ENCODE measurements around the gene FAM162B. TPM values are rescaled to one million over a fixed set of nuclear protein-coding genes. Genes with fewer than 3 reads are reported as not detected.
A peak's percentile ranks its signal among the peaks of the same experiment; 100 is the strongest.

Gene FAM162B
- total RNA-seq = not detected in 2 replicates
- polyA plus RNA-seq = 0.36 and 0.48 TPM in 2 replicates
- polyA plus RNA-seq (2011; cell fraction: cytosol; rRNA removed) = 0.24 and 0.27 TPM in 2 replicates
- polyA plus RNA-seq (2011; cell fraction: nucleus; rRNA removed) = 0.24 TPM in 1 of 2 replicates, not detected in the other
- polyA plus RNA-seq (2012) = not detected in 2 replicates
- not detected in 2 replicates for polyA minus RNA-seq
- polyA minus RNA-seq (2011; cell fraction: cytosol; rRNA and poly(A)+ RNA removed) = not detected
- polyA minus RNA-seq (2011; cell fraction: nucleus; rRNA and poly(A)+ RNA removed) = not detected in 2 replicates
- Bru-seq, nascent RNA = percentile 17 among the genes with signal in this experiment
- BruChase-seq, experiment 1, labeled RNA remaining after a 6-hour chase = percentile 12 among the genes with signal in this experiment
- percentile 22 among the genes with signal in this experiment for BruChase-seq, experiment 2, labeled RNA remaining after a 2-hour chase
- long read RNA-seq, partial matches to known transcripts = 1 of 3 reads
- long read RNA-seq, other reads (novel, unspliced or antisense) = 1 of 3 reads

DNA sequence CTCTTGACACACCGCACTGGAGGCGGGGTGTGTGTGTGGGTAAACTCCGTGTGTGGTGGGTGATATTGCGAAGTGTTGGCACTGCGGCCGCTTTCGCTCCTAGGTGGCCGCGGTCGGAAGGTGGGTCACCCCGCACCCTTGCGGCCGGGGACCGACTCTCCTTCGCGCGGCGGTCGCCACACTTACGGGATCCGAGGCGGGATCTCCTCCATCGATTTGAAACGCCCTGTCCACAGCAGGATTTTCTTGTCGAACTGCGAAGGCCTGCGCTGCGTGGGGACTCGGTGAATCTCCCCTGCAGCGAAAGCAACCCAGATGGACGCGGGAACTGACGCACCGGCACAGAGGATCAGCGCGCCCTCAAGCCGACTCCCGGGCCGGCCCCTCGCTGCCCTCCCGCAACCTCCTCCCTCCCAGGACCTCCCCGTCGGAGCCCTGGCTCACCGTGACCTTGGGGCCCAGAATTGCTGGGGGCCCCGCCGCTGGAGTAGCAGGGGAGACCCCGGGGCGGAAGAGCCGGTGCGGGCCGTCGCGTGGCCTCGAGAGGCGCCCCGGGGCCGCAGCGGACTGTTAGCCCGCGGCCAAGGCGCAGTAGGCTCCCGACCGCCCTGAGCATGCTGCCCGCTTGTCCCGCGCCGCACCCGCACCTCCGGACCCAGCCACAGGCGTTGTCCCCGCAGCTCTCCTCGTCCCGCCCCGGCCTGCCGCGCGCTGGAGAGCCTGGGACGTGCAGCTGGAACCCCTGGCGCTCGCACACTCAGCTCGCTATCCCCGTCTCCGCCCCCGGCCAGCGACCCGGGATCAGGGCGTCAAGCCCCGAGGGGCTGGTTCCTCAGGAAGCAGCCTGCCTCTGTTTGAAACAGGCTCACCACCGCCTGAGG, at the start of gene FAM162B:
TSS of gene FAM162B (minus strand) at position 759 of the 881 bp plus-strand sequence. CDS start at position 616, 143 bp downstream.
- CTCF ChIA-PET = interaction anchor here (0.6 to 1.0 kb wide), 6 partner anchors 9 to 497 kb away, joined by 3 read pairs; partner anchors contain the start of gene RSPH4A
- no peaks in the 10 kb centered on the region for H4K20me1 ChIP-seq (replicated peaks; ENCODE audit: control insufficient read depth, extremely low read depth, insufficient read depth, low read length)
- dilution Hi-C loops (cut with MboI; ENCODE audit: extremely low pct_ligation_motif_present, low sequenced_read_pairs) = no loop called here
- H3K79me2 ChIP-seq (ENCODE audit: control insufficient read depth, insufficient read depth, low read length) = no peaks in the 10 kb centered on the region
- peak within 1 kb of the TSS; percentile 42 to 60 (median 43) for H3K4me3 ChIP-seq (replicated peaks in 1 of 3; ENCODE audit: insufficient read depth in 1 of 3, low read depth in 1 of 3, low read length in 3 of 3)
- H3K4me1 ChIP-seq (ENCODE audit: control insufficient read depth, extremely low read depth, insufficient read depth, low read length) = peaks cover 7% of the 10 kb centered on the region
- peak within 1 kb of the TSS; percentile 97 for H2AFZ ChIP-seq (ENCODE audit: low read depth, low read length)
- no peak within 1 kb of the TSS for H3K27ac ChIP-seq (ENCODE audit: insufficient read depth, low read depth, low read length)
- H3K9me1 ChIP-seq (replicated peaks; ENCODE audit: control insufficient read depth, extremely low read depth, insufficient read depth, low read length) = no peaks in the 10 kb centered on the region
- TF ChIP-seq EZH2 (IDR thresholded peaks at IDR 0.05; ENCODE audit: borderline replicate concordance, low read depth, low read length, severe bottlenecking) = peak; percentile 31
- TF ChIP-seq, protein P1, sequence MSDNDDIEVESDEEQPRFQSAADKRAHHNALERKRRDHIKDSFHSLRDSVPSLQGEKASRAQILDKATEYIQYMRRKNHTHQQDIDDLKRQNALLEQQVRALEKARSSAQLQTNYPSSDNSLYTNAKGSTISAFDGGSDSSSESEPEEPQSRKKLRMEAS (IDR thresholded peaks at IDR 0.05; ENCODE audit: insufficient read depth, insufficient read length) = no peak
- H3K4me2 ChIP-seq (ENCODE audit: insufficient read depth, low read length) = peak within 1 kb of the TSS; percentile 93
- peaks cover 12 to 15% of the 10 kb centered on the region in 2 experiments for H3K27me3 ChIP-seq (ENCODE audit: control insufficient read depth in 2 of 2, insufficient read depth in 2 of 2, low read length in 2 of 2)
- H3K9ac ChIP-seq (replicated peaks; ENCODE audit: extremely low read depth, insufficient read depth, low read length) = no peak within 1 kb of the TSS
- no peaks in the 10 kb centered on the region for H3K9me3 ChIP-seq (replicated peaks; ENCODE audit: control insufficient read depth, insufficient read depth, low read length)
- H3K36me3 ChIP-seq (ENCODE audit: control insufficient read depth in 2 of 2, extremely low read depth in 1 of 2, insufficient read depth in 2 of 2, low read length in 2 of 2) = no peaks in the 10 kb centered on the region
- DNase-seq (ENCODE audit: low read depth, low spot score) (peak; percentile 36), FAIRE-seq (peak; percentile 21)
- POLR2A ChIA-PET = no interaction called here
- BruUV-seq (replicated peaks) = no TSS peak
- intact Hi-C loops (cut with micrococcal nuclease) = loop anchor here (1.0 kb wide), 1 partner anchor 97 kb away; the partner anchor contains the start of gene ZUP1

Data from endothelial cell of umbilical vein (primary cell).